Small intestine (tissue), 7 donors: Measurements from ENCODE around the gene EXD3. TPM values are rescaled to one million over a fixed set of nuclear protein-coding genes. Genes with fewer than 3 reads are reported as not detected.
A peak's percentile ranks its signal among the peaks of the same experiment; 100 is the strongest.

Experiments
- DNase-seq, 2 donors: peaks; one replicate each; pipeline versions ENCODE4 v3.0.0 to v3.0.0-alpha.2; 2013
- FAIRE-seq: peaks from 2 replicates; lab custom pipeline; 2012; peaks lifted over from hg19 to GRCh38; lab: Jason Lieb, UNC
- H3K27ac ChIP-seq, 3 donors: one replicate each; pipeline ENCODE4 v1.5.1; 2013; ENCODE audit warnings: low read length in 2 of 3, mild to moderate bottlenecking in 2 of 3, control low read depth in 1 of 3, inconsistent platforms in 1 of 3, low read depth in 1 of 3, moderate library complexity in 1 of 3
- H3K27me3 ChIP-seq, 3 donors: one replicate each; pipeline ENCODE4 v1.6.1; 2013; ENCODE audit warnings: low read length in 3 of 3, inconsistent platforms in 1 of 3; ENCODE audit not compliant: control insufficient read depth in 3 of 3, insufficient read depth in 3 of 3
- H3K36me3 ChIP-seq, 3 donors: one replicate each; pipeline ENCODE4 v1.6.1; 2013; ENCODE audit warnings: low read length in 3 of 3, inconsistent platforms in 1 of 3, low read depth in 1 of 3, mild to moderate bottlenecking in 1 of 3, moderate library complexity in 1 of 3; ENCODE audit not compliant: control insufficient read depth in 3 of 3, insufficient read depth in 2 of 3
- H3K4me1 ChIP-seq, 3 donors: one replicate each; pipeline ENCODE4 v1.6.1; 2013; ENCODE audit warnings: low read length in 2 of 3, inconsistent platforms in 1 of 3, low read depth in 1 of 3, mild to moderate bottlenecking in 1 of 3, moderate library complexity in 1 of 3; ENCODE audit not compliant: control insufficient read depth in 3 of 3, insufficient read depth in 2 of 3
- H3K4me3 ChIP-seq, 3 donors: one replicate each; pipeline ENCODE4 v1.5.1; 2013; ENCODE audit warnings: low read length in 3 of 3, control low read depth in 1 of 3, inconsistent platforms in 1 of 3, low read depth in 1 of 3, mild to moderate bottlenecking in 1 of 3, moderate library complexity in 1 of 3
- H3K9me3 ChIP-seq, 2 donors: one replicate each; pipeline ENCODE4 v1.6.1; 2013; ENCODE audit warnings: low read depth in 1 of 2, low read length in 1 of 2; ENCODE audit not compliant: control insufficient read depth in 2 of 2, insufficient read depth in 1 of 2
- WGBS, 3 donors: extraction: QIAGEN DNeasy Blood & Tissue Kit; methylation state at CpG; one replicate each; pipeline ENCODE4 v1.1.7; 2013; 5-methylcytosine and 5-hydroxymethylcytosine counted together
- polyA plus RNA-seq, 4 donors: library from polyadenylated mRNA; stranded (reverse) in 3 of 4; unstranded in 1 of 4; fragments of 200-250 nt in 3 of 4; fragments of 120-200 nt in 1 of 4; gene quantifications; one replicate each; pipeline versions ENCODE4 v1.2.1 to v1.2.3, GENCODE V29; 2013
- donor health status: healthy with polysubstance abuse.
- donor health status: control.
- donor health status: control.
- donor health status: Bipolar disorder and iron deficiency.
- donor health status: healthy.

Gene EXD3
- polyA plus RNA-seq, 4 donors: 15.0 to 47.8 (median 32.4) TPM

GRCh38 chr9:137326445-137327065, 96.4 kb downstream of the EXD3 start:
- 69 to 91% (median 69%) methylated on average over 19 of the region's 19 CpGs for WGBS, 3 donors
- FAIRE-seq: no peak

GRCh38 chr9:137325799-137326198, 97.2 kb downstream of the EXD3 start:
- H3K27me3 ChIP-seq: no peaks in the 10 kb centered on the region
- no peak for FAIRE-seq
- WGBS, 3 donors: 93 to 95% (median 95%) methylated on average over 12 of the region's 12 CpGs

More at GRCh38 chr9:137326445-137327065, 96.4 kb downstream of the EXD3 start:
- Histone ChIP-seq H3K27me3 (no peaks in the 10 kb centered on the region), H3K4me1 (no peaks in the 10 kb centered on the region), H3K36me3 (peaks cover 0 to 14% (median 0%) of the 10 kb centered on the region in 3 donors), H3K9me3 (no peaks in the 10 kb centered on the region), H3K4me3 (no peak overlapping the region), H3K27ac (no peak overlapping the region)
- DNase-seq: no peak

GRCh38 chr9:137325124-137325523, 97.8 kb downstream of the EXD3 start:
- no peak overlapping the region for H3K27ac ChIP-seq
- 93 to 95% (median 94%) methylated on average over 10 of the region's 10 CpGs for WGBS, 3 donors
- H3K36me3 ChIP-seq: peaks cover 0 to 14% (median 0%) of the 10 kb centered on the region in 3 donors
- H3K27me3 ChIP-seq: no peaks in the 10 kb centered on the region
- no peak for FAIRE-seq
- DNase-seq: no peak
- H3K4me3 ChIP-seq: no peak overlapping the region
- H3K9me3 ChIP-seq: no peaks in the 10 kb centered on the region
- H3K4me1 ChIP-seq: peaks cover 0 to 7% (median 0%) of the 10 kb centered on the region in 3 donors

More at GRCh38 chr9:137325799-137326198, 97.2 kb downstream of the EXD3 start:
- no peak overlapping the region for H3K4me3 ChIP-seq
- H3K4me1 ChIP-seq: peaks cover 0 to 1% (median 0%) of the 10 kb centered on the region in 3 donors
- H3K36me3 ChIP-seq: peaks cover 0 to 14% (median 0%) of the 10 kb centered on the region in 3 donors
- no peak overlapping the region for H3K27ac ChIP-seq
- no peak for DNase-seq
- no peaks in the 10 kb centered on the region for H3K9me3 ChIP-seq

GRCh38 chr9:137323531-137324331, 99.2 kb downstream of the EXD3 start:
- peaks cover 0 to 24% (median 0%) of the 10 kb centered on the region in 3 donors for H3K36me3 ChIP-seq
- peaks cover 0 to 7% (median 0%) of the 10 kb centered on the region in 3 donors for H3K4me1 ChIP-seq
- FAIRE-seq (no peak), DNase-seq (no peak)
- WGBS, 3 donors: 94 to 95% (median 94%) methylated on average over 30 to 37 of the region's 37 CpGs
- H3K27me3 ChIP-seq: no peaks in the 10 kb centered on the region
- no peak overlapping the region for H3K4me3 ChIP-seq
- H3K9me3 ChIP-seq: no peaks in the 10 kb centered on the region
- no peak overlapping the region for H3K27ac ChIP-seq

- DNase-seq (no peak), FAIRE-seq (no peak)
- WGBS, 3 donors: 91 to 94% (median 92%) methylated on average over 22 of the region's 22 CpGs
Observed at GRCh38 chr9:137321726-137322361, 101.1 kb downstream of the EXD3 start.

GRCh38 chr9:137320555-137321384, 102.2 kb downstream of the EXD3 start:
- 54 to 86% (median 78%) methylated on average over 19 to 24 of the region's 24 CpGs for whole genome bisulfite sequencing, 3 donors
- DNase-seq: no peak
- peaks cover 0 to 23% (median 0%) of the 10 kb centered on the region in 3 donors for H3K36me3 ChIP-seq
- no peaks in the 10 kb centered on the region for H3K9me3 ChIP-seq
- FAIRE-seq: no peak
- H3K4me3 ChIP-seq: no peak overlapping the region
- H3K27ac ChIP-seq: peak overlapping the region in 1 of 3 donors; percentile 30
- peaks cover 0 to 15% (median 5%) of the 10 kb centered on the region in 3 donors for H3K4me1 ChIP-seq
- no peaks in the 10 kb centered on the region for H3K27me3 ChIP-seq

More at GRCh38 chr9:137321726-137322361, 101.1 kb downstream of the EXD3 start:
- Histone ChIP-seq H3K4me1 (peaks cover 0 to 10% (median 0%) of the 10 kb centered on the region in 3 donors), H3K27ac (no peak overlapping the region), H3K36me3 (peaks cover 0 to 25% (median 0%) of the 10 kb centered on the region in 3 donors), H3K9me3 (no peaks in the 10 kb centered on the region), H3K4me3 (no peak overlapping the region), H3K27me3 (no peaks in the 10 kb centered on the region)

- Histone ChIP-seq H3K27ac (no peak overlapping the region), H3K4me3 (no peak overlapping the region), H3K27me3 (no peaks in the 10 kb centered on the region), H3K9me3 (no peaks in the 10 kb centered on the region), H3K36me3 (peaks cover 0 to 18% (median 0%) of the 10 kb centered on the region in 3 donors), H3K4me1 (peaks cover 0 to 23% (median 7%) of the 10 kb centered on the region in 3 donors)
- FAIRE-seq (no peak), DNase-seq (no peak)
- 85 to 93% (median 87%) methylated on average over 22 of the region's 22 CpGs for WGBS, 3 donors
Observed at GRCh38 chr9:137319739-137320551, 103.0 kb downstream of the EXD3 start.
